ENCODE measurements around the gene IPP.
"Not testable (repeated sequence)": the region's sequence is repeated elsewhere in the genome, so short reads cannot be mapped to it uniquely, and the experiment has no call there.

Gene IPP

DNA sequence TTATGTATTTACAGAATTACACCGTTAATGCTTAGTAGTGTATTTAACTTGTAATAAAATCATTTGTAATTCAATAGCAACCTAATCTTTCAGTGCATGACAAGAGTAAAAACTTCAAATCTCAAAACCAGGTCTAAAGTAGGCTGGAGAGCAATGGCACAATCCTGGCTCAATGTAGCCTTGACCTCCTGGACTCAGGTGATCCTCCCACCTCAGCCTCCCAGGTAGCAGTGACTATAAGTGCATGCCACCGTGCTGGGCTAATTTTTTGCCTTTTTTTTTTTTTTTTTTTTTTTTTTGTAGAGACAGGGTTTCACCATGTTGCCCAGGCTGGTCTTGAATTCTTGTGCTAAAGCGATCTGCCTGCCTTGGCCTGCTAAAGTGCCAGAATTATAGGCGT, 11.3 kb downstream of the IPP start:
- DNase-seq: no peak

DNA sequence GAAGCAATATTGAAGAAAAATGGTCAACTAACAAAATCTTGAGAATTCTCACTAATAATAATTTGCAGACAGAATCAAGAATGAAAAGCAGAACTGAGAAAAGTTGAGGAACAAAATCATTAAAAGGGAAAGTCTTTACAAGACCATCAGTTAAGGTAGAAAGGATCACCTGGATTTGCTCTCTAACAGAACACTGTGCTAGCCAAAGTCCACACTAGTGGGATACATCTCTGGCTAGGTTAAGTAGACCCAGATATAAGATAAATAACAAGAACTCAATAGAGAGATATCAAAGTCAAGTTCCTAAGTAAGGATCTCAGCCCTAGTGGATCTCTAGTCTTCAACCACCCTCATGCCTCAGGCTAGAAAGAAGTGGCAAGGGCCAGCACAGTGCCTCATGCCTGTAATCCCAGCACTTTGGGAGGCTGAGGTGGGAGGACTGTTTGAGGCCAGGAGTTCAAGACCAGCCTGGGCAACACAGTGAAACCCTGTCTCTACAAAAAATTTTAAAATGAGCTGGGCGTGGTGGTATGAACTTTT, 19.6 kb downstream of the IPP start:
- no peak for DNase-seq

DNA sequence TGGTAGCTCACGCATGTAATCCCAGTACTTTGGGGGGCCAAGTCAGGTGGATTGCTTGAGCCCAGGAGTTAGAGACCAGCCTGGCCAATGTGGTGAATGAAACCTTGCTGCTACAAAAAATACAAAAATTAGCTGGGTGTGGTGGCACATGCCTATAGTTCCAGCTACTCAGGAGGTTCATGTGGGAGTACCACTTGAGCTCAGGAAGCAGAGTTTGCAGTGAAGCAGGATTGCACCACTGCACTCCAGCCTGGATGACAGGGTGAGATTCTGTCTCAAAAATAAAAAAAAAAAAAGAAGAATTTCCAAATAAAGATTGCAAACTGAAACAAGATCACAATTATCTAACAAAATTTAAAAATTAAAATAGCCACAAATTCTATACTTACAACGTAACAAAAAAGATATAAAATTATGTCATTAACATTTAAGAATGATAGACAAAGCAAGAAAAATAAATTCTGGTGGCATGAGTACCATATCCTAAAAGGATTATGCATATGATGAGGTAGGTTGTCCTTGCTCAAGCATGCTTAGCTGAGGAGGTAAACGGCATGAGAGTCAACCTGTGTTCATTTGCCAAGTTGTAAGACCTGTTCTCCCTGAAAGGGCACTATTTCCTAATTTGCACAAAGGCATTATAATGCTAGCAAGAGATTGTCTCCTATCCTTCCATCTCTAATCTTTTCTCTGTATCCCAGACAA, 20.2 kb downstream of the IPP start:
- DNase-seq: no peak

DNA sequence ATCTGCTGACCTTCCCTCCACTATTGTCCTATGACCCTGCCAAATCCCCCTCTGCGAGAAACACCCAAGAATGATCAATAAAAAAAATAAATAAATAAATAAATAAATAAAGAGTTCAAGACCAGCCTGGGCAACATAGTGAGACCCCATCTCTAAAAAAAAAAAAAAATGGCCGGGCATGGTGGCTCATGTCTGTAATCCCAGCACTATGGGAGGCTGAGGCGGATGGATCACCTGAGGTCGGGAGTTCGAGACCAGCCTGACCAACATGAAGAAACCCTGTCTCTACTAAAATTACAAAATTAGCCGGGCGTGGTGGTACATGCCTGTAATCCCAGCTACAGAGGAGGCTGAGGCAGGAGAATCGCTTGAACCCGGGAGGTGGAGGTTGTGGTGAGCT, 24.4 kb downstream of the IPP start:
- DNase-seq: not testable (repeated sequence)

DNA sequence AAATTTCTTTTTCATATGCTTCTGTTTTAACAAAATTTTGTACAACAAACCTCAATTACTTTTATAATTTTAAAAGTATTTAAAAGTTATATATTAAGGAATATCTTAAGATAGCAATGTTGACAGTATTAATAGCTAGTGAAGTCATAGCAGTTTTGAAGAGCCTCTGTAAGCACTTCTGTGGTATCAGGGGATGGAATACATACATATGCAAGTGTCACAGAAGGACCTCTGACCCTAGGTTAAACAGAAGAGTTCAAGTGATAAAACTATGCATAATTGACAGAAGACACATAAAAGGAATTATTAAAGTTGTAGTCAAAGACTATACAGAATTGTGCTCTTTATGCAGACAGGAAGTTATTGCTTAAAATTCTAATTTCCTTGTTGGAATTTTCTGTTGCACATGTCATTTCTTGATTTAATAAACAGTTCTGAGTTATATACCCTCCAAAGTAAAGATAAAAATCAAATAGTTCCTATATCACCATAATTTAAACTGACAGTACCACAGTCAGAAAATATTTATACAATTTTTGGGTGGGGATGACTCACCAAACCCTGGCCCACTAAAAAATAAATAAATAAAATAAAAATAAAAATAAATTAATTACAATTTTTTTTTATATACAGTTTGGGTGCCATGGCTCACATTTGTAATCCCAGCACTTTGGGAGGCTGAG, 27.1 kb downstream of the IPP start:
- no peak for DNase-seq

DNA sequence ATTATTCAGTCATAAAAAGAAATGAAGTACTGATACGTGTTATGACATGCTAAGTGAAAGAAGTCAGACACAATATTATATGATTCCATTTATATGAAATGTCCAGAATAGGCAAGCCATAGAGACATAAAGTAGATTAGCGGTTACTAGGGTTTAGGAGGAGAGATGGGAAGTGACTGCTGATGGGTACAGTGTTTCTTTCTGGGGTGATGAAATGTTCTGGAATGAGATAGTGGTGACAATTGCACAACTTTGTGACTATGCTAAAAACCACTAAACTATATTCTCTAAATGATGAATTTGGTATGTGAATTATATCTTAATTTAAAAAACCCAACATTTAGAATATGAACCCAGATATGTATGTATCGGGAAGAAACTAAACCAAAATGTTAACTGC, 27.6 kb downstream of the IPP start:
- no peak for DNase-seq

DNA sequence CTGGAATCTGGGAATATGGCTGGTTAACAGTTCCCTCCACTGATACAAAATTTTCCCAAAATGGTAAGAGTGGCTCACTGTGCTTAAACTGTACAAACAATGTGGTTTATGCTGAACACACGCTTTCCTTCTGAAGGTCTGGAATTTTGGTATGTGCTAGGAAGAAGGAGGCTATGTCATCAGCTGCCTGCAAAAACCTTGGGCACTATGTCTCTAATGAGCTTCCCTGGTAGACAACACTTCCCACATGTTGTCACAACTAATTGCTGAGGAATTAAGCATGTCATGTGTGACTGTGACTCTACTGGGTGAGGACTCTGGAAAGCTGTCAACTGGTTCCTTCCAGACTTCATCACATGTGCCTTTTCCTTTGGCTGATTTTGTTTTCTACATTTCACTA, 29.2 kb downstream of the IPP start:
- DNase-seq: no peak

DNA sequence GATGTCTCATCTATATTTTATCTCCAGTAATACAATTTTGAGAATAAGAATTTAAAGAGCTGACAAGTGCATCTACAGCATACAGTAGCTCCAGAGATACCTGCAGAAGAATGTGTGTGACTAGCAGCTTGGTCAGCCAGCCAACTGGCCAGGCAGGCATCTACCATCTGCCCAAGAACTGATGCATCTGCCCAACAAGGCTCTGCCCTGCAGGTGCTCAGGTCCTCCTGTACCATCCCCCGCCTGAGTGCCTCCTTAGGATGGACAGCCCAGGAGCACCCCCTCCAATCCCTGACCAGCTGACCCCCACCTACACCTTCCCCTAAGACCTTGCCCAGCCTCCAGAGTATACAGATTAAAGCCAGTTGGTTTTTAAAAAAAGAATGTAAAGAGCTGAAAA, 32.2 kb downstream of the IPP start:
- no peak for DNase-seq

DNA sequence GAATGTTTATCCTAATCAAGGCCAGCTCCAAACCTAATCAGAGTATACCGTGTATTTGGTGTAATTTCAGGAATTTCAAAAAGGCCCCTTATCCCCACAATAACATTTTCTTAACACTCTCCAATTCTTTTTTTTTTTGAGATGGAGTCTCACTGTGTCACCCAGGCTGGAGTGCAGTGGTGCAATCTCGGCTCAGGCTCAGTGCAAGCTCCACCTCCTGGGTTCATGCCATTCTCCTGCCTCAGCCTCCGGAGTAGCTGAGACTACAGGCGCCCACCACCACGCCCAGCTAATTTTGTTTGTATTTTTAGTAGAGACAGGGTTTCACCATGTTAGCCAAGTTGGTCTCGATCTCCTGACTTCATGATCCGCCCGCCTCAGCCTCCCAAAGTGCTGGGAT, 33.1 kb downstream of the IPP start:
- not testable (repeated sequence) for DNase-seq

DNA sequence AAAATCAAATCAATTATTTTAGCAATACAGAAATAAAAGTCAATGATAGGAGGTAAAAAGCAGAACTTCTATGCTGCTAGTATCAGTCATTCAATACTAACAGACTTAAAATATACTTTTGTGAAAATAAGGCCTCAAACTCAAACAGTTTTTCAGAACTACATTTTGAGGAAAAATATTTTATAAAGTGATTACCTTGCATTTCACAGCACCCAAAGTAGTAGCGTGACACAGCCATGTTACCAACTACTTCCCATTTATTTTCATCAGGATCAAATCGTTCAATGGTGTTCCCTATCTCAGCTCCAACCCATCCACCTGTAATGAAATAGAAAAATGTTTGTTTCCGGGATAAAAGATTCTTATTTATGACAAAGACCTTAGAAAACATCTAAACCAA, 33.8 kb downstream of the IPP start:
- DNase-seq: no peak

DNA sequence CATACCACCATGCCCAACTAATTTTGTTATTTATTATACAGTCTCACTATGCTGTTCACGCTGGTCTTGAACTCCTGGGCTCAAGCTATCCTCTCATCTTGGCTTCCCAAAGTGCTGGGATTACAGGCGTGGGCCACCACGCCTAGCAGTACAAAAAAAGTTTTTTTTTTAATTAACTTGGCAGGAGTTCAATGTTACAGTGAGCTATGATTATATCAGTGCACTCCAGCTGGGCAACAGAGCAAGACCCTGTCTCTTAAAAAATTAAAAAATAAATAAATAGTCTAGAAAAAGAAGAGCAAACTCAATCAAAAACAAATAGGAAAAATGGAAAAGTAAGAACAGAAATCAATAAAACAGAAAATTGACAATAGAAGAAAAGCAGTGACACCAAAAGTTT, 36.7 kb downstream of the IPP start:
- DNase-seq: no peak

DNA sequence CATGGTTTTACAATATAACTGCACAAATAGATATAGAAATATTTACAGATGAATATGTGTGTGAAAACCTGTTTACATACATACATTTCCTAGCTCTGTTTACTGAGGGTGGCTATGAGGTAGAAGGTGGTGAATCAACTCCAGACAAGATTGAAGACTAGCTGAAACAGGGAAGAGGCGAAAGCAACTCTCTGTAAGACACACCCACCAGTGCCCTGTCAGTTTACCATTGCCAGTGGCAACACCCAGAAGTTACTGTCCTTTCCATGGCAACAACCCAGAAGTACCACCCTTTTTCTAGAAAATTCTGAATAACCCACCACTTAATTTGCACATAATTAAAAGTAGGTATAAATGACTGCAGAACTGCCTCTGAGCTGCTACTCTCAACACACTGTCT, 45.8 kb downstream of the IPP start:
- DNase-seq: no peak

DNA sequence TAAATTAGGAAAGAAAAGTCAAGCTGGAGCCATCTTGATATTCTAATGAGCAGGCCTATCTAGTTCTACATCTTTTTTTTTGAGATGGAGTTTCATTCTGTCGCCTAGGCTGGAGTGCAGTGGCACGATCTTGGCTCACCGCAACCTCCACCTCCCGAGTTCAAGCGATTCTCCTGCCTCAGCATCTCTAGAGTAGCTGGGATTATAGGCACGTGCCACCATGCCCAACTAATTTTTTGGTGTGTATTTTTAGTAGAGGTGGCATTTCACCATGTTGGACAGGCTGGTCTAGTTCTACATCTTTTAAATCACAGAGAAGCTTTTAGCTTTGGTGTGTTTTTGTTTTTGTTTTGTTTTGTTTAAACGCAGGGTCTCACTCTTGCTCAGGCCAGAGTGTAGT, 55.6 kb downstream of the IPP start:
- no peak for DNase-seq

DNA sequence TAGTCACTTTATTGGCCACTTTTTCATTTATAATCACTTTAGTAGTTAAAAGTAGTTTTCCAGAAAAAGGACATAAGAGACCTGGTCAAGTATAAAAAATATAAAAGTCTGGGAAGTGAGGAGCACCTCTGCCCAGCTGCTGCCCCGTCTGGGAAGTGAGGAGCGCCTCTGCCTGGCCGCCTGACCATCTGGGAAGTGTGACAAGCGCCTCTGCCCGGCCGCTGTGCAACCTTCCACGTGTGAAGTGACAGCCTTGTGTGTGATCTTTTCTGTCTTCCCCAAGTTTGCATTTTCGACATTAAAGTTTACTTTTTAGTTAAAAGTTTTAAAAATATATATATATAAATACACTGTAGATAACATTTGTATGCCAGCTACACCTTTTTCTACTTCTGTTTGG, 56.6 kb downstream of the IPP start:
- DNase-seq: not testable (repeated sequence)

DNA sequence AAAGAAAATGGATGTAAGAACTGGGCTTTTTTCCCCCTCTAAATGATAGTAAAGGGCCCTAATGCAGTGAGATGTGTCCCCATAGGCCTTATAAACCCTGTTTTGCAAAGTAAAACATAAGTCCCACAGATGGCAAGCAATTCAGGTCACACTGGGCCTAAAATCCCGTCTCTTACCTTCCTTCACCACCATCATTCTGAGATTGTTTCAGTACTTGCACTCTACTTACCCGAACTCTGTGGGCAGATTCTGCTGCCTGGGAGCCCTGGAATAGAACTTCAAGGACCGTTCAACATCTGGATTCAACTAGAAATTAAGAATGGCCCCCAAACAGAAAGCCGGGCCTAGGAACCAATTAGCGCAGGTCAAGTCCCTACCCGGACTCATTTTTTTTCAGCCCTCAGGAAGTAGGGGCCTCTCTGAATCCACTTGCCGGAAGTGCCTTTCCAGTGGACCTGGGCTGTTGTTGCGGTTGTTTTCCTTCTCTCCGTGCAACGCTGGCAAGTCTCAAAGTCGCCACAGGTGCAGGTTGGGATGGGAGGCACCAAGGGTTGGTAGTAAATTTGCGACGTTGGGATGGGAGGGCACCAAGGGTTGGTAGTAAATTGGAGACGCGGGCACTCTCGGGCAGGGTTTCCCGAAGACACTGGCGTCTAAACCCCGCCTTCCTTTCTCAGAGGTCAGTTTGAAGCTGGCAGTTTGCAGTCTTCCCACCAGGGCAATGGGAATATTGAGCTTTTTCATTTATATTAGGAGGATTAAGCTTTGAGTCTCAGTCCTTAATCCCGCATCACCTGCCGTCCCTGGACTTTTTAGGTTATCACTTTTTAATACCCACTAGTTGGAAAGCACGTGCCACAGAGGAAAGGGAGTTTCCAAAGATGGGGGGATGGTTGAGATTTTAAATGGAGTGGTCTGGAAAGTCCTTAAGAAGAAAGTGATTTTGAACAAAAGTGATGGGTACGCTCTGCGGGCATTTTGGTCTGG, 62.4 kb downstream of the IPP start, which contains the start of gene TMEM69:
Gene TMEM69 (plus strand): TSS at position 428 of the 987 bp plus-strand sequence. CDS start 2,888 bp downstream, outside the sequence.
- peak; percentile 90 for DNase-seq

DNA sequence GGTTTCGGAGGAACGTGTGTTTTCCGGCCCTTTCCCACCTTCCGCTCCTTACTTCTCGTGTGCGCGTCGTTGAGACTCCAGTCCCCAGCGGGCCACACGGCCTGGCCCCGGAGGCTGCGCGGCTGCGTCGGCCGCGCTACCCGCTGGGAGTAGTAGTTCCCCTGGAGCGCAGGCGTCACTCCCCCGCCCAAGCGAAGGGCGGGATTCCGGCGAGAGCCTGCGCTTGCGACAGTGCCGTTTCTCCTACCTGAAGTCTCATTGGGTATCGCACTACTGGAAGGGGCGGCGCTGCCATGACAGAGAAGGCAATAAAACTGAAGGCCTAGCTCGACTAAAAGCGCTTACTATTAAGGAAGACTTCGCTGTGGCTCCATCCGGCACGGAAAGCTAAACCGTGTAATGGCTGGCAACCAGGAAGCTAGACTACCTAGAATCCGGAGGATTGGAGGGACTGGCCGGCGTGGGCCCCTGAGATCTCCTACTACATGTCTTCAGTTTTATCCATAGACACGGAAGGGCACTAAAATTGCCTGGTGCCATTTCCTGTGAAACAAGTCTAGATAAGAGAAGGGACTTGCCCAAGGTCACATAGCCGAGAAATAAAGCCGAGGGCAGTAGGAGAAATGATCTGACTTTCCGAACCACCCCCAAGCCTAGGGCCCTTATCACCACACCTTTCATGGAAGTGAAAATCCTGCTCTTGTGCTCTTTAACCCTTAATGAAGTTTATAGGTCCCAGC, 63.3 kb downstream of the IPP start:
- DNase-seq: peak; percentile 99

DNA sequence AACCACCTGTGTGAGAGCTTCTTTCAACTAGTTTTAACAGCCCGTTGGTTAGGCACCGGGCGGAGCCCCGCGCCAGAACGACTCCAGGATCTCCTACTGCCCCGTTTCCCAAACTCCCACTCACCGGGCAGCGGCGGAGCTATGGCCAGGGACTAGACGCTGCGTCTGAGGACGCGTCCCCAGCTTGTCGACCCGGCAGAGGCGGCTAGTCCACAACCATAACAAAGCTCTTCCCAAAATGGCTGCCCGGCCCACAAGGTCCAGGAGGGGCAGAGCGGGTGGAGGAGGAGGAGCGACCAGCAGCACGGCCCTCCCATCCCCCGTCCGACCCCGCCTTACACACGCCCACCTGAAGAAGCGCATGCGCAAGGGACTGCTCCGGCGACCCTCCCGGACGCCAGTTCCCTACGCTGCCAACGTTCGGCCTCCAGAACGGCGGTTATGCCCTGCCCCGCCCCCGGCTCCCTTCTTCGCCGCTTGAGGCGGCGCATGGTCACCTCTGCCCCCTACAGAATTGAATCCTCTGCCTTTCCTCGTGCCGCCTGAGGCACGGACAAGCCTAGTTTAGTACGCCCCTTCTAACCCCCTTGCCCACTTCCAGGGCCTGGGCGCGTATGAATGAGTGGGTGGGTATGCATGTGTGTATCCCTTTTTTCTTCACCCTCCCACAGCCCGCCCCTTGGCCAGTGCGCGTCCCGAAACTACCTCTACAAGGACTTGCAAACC, 64.0 kb downstream of the IPP start, which contains the start of gene GPBP1L1:
Gene GPBP1L1 (minus strand): TSS at position 246 of the 726 bp plus-strand sequence. CDS start 27,446 bp downstream, outside the sequence.
- peak; percentile 98 for DNase-seq

DNA sequence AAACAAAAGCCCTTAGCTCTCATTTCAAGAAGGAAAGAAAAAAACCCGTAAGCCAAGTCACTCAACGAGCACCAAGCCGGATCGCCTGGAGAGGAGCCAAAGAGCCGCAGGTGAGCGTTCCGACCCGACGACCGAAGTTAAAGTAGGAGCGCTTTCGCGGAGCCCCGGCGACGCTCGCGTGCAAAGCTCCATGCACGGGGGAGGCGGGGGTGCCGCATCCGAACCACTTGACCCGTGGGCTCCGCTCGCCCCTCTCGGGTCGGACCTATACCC, 64.5 kb downstream of the IPP start:
- peak; percentile 61 for DNase-seq

DNA sequence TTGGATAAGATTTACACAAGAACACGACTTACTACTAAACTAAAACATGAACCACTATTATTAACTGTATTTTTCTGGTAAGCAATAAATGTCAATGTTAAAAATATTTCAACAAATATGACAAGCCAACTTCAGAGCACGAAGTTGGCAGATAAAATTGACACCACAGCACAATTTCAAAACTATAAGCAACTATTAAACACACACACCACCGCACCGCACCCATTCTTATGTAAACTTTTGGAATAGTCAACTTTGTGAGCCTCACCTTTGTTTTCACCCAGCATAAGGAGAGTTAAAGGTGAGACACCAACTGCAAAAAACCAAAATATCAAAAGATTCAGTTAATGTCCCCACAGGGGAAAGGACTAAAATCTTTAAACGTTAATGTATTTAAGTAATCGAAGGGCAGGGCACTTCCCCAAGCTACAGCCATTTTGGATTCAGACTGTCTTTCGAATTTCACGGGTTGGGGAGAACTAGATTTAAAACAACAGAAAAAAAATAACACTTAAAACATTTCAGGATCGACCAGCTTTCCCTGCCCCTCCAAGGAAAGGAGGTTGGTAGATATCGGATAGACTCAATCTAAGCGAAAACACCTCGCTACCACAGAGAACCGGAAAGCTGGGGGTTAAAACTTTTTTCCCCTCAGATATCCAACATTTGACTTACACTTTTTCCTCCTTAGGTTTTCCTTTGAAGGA, 65.0 kb downstream of the IPP start:
- peak; percentile 9 for DNase-seq

DNA sequence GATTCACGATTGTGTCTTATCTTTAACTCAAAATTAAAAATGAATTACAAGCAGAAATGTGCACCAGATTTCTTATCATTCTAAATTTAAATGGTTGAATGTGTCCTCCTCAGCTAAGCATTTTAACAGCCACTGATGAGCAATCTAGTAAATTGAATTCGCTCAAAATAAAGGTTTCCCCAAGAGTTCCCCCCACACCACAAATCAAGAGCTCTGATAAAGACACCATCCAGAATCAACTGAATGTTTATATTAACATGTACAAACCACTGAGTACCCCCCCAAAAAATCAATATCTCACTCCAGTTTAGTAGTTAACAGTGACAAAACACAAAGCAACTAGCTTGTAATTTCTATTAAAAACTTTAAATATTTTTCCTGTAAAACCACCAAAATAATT, 66.1 kb downstream of the IPP start:
- no peak for DNase-seq

DNA sequence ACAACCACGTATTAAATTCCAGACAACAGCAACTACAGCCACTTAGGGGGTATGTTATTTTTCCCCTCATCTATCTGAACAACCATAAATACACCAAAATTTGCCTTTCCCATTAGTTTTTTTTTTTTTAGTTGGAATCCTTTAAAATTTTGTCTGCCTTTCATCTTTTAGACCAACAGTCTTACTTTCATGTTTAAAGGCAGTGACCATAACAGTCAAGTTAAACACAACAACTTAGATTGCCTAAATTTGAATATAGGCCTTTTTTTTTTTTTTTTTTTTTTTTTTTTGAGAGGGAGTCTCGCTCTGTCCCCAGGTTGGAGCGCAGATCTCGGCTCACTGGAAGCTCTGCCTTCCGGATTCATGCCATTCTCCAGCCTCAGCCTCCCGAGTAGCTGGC, 67.5 kb downstream of the IPP start:
- DNase-seq: no peak
